ENCODE data around the gene QKI.

Gene QKI

DNA sequence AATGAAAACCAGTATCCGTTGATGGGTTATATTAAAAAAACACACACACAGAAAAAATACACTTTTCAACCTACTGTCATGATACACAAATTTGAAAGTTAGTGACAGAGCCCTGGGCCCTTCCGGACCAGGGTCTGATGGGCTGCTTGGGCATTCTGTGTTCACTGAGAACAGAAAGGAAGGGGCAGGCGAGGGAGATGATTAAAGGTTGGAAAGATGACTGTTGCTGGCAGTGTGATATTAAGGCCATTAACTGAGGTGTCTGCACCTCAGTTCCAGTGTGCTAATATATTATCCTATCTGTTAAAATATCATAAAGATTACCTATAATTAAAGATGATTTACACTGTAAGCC lies 18.7 kb upstream of the QKI start:
- H3K4me3 ChIP-seq (ENCODE audit: low read length) = no peak overlapping the region
- DNase-seq = no peak
- no peak overlapping the region for H3K27ac ChIP-seq (ENCODE audit: low read length)
- H4K20me1 ChIP-seq (ENCODE audit: insufficient read depth, low read length) = no peaks in the 10 kb centered on the region
- no peaks in the 10 kb centered on the region for H3K9me2 ChIP-seq (replicated peaks; ENCODE audit: insufficient read depth, low read length)
- no peak overlapping the region for H3K9ac ChIP-seq (ENCODE audit: low read length)
- H3K36me3 ChIP-seq (replicated peaks; ENCODE audit: insufficient read depth, low read length) = no peaks in the 10 kb centered on the region
- H3K4me1 ChIP-seq (ENCODE audit: low read length) = no peaks in the 10 kb centered on the region
- H3K4me2 ChIP-seq (ENCODE audit: low read depth, low read length) = no peak overlapping the region
- TF ChIP-seq EZH2 (optimal IDR thresholded peaks at IDR 0.05; ENCODE audit: low read depth, low read length) = no peak
- no peak for TF ChIP-seq EZH2phosphoT487 (IDR thresholded peaks at IDR 0.05; ENCODE audit: low read length)
- no peak for TF ChIP-seq CTCF (IDR thresholded peaks at IDR 0.05; ENCODE audit: low read length)
- no peak overlapping the region for H2AFZ ChIP-seq (ENCODE audit: low read length)
- H3K9me3 ChIP-seq (replicated peaks; ENCODE audit: insufficient read depth, low read length) = no peaks in the 10 kb centered on the region
- no peaks in the 10 kb centered on the region for H3F3A ChIP-seq (ENCODE audit: insufficient read depth, low read length)
- no peaks in the 10 kb centered on the region for H3K27me3 ChIP-seq (replicated peaks; ENCODE audit: insufficient read depth, low read length)
- no peaks in the 10 kb centered on the region for H3K79me2 ChIP-seq (ENCODE audit: low read length)

GRCh38 chr6:163397326-163397725 lies 17.2 kb upstream of the QKI start:
- H3K9ac ChIP-seq (ENCODE audit: low read length) = no peak overlapping the region

DNA sequence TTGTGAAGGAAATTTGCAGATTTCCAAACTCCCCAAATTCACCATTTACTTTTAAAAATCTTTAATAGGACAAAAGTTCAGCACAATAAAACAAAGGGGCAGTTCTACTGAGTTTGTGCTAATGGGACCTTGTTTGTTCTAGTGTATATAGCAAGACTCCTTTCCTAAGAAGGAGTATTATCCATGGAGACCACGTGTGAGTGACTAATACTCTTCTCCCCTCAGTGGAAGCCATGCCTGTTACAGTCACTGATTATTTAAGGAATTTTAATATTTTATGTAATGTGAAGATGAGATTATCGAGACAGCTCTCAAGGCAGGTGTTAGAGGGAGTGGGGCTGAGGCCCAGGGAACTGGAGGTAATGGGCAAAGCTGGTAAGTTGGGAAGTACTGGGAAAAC lies 16.4 kb upstream of the QKI start:
- Histone ChIP-seq H3K27me3 (replicated peaks; ENCODE audit: insufficient read depth, low read length) (no peaks in the 10 kb centered on the region), H2AFZ (ENCODE audit: low read length) (no peak overlapping the region), H3K4me1 (ENCODE audit: low read length) (no peaks in the 10 kb centered on the region), H3K27ac (ENCODE audit: low read length) (no peak overlapping the region), H4K20me1 (ENCODE audit: insufficient read depth, low read length) (no peaks in the 10 kb centered on the region), H3K4me2 (ENCODE audit: low read depth, low read length) (no peak overlapping the region), H3F3A (ENCODE audit: insufficient read depth, low read length) (no peaks in the 10 kb centered on the region), H3K9ac (ENCODE audit: low read length) (no peak overlapping the region), H3K36me3 (replicated peaks; ENCODE audit: insufficient read depth, low read length) (no peaks in the 10 kb centered on the region), H3K79me2 (ENCODE audit: low read length) (no peaks in the 10 kb centered on the region), H3K4me3 (ENCODE audit: low read length) (no peak overlapping the region), H3K9me3 (replicated peaks; ENCODE audit: insufficient read depth, low read length) (no peaks in the 10 kb centered on the region), H3K9me2 (replicated peaks; ENCODE audit: insufficient read depth, low read length) (no peaks in the 10 kb centered on the region)
- DNase-seq = no peak
- no peak for TF ChIP-seq CTCF (IDR thresholded peaks at IDR 0.05; ENCODE audit: low read length)

More at GRCh38 chr6:163397326-163397725, 17.2 kb upstream of the QKI start:
- TF ChIP-seq EZH2phosphoT487 (IDR thresholded peaks at IDR 0.05; ENCODE audit: low read length) = no peak
- TF ChIP-seq EZH2 (optimal IDR thresholded peaks at IDR 0.05; ENCODE audit: low read depth, low read length) = no peak
- TF ChIP-seq CTCF (IDR thresholded peaks at IDR 0.05; ENCODE audit: low read length) = no peak
- no peak overlapping the region for H3K4me3 ChIP-seq (ENCODE audit: low read length)
- no peaks in the 10 kb centered on the region for H3K27me3 ChIP-seq (replicated peaks; ENCODE audit: insufficient read depth, low read length)
- H3K4me2 ChIP-seq (ENCODE audit: low read depth, low read length) = no peak overlapping the region
- no peaks in the 10 kb centered on the region for H4K20me1 ChIP-seq (ENCODE audit: insufficient read depth, low read length)
- H3K9me3 ChIP-seq (replicated peaks; ENCODE audit: insufficient read depth, low read length) = no peaks in the 10 kb centered on the region
- H3F3A ChIP-seq (ENCODE audit: insufficient read depth, low read length) = no peaks in the 10 kb centered on the region
- no peak overlapping the region for H2AFZ ChIP-seq (ENCODE audit: low read length)
- H3K4me1 ChIP-seq (ENCODE audit: low read length) = no peaks in the 10 kb centered on the region
- no peak overlapping the region for H3K27ac ChIP-seq (ENCODE audit: low read length)
- H3K79me2 ChIP-seq (ENCODE audit: low read length) = no peaks in the 10 kb centered on the region
- H3K9me2 ChIP-seq (replicated peaks; ENCODE audit: insufficient read depth, low read length) = no peaks in the 10 kb centered on the region
- H3K36me3 ChIP-seq (replicated peaks; ENCODE audit: insufficient read depth, low read length) = no peaks in the 10 kb centered on the region
- no peak for DNase-seq

- Histone ChIP-seq H3K4me1 (ENCODE audit: low read length) (no peaks in the 10 kb centered on the region), H3K9me3 (replicated peaks; ENCODE audit: insufficient read depth, low read length) (no peaks in the 10 kb centered on the region), H3K9ac (ENCODE audit: low read length) (no peak overlapping the region), H3K4me3 (ENCODE audit: low read length) (no peak overlapping the region), H3K4me2 (ENCODE audit: low read depth, low read length) (no peak overlapping the region), H3K27me3 (replicated peaks; ENCODE audit: insufficient read depth, low read length) (no peaks in the 10 kb centered on the region), H3K27ac (ENCODE audit: low read length) (no peak overlapping the region), H3K9me2 (replicated peaks; ENCODE audit: insufficient read depth, low read length) (no peaks in the 10 kb centered on the region), H3K79me2 (ENCODE audit: low read length) (no peaks in the 10 kb centered on the region), H4K20me1 (ENCODE audit: insufficient read depth, low read length) (no peaks in the 10 kb centered on the region), H3F3A (ENCODE audit: insufficient read depth, low read length) (no peaks in the 10 kb centered on the region), H3K36me3 (replicated peaks; ENCODE audit: insufficient read depth, low read length) (no peaks in the 10 kb centered on the region), H2AFZ (ENCODE audit: low read length) (no peak overlapping the region)
- TF ChIP-seq EZH2 (optimal IDR thresholded peaks at IDR 0.05; ENCODE audit: low read depth, low read length) (no peak), EZH2phosphoT487 (IDR thresholded peaks at IDR 0.05; ENCODE audit: low read length) (no peak), CTCF (IDR thresholded peaks at IDR 0.05; ENCODE audit: low read length) (no peak)
- no peak for DNase-seq
Measured at GRCh38 chr6:163398815-163399214, 15.7 kb upstream of the QKI start.

Measured in MM.1S (cell line).